Astrocyte of the spinal cord (primary cell): ENCODE results near the gene RPL14.
A peak's percentile ranks its signal among the peaks of the same experiment; 100 is the strongest.
"Not testable (repeated sequence)": the region's sequence is repeated elsewhere in the genome, so short reads cannot be mapped to it uniquely, and the experiment has no call there.

Experiments used
- DNase-seq: peaks from one replicate; pipeline ENCODE4 v3.0.0; 2011; ENCODE audit warnings: low read depth, low spot score
- H3K4me3 ChIP-seq: 2 replicates; pipeline ENCODE4 v1.5.1; 2011; ENCODE audit warnings: low read depth, mild to moderate bottlenecking, low read length, moderate library complexity
- in situ Hi-C: cut with HindIII; loops from 2 replicates; pipeline ENCODE4 v1.10.0; 2017; ENCODE audit warnings: low sequenced_read_pairs
- TF ChIP-seq, protein P1 (sequence below): IDR thresholded peaks from 2 replicates; pipeline ENCODE4 v1.5.1; 2012; ENCODE audit warnings: low read depth, mild to moderate bottlenecking, low read length, inconsistent platforms

The RPL14 gene

GRCh38 chr3:40452562-40452875 lies 4.6 kb upstream of the RPL14 start:
- DNase-seq: no peak
- peak overlapping the region; percentile 88 for H3K4me3 ChIP-seq
- in situ Hi-C loops: no loop called here
- TF ChIP-seq, protein P1, sequence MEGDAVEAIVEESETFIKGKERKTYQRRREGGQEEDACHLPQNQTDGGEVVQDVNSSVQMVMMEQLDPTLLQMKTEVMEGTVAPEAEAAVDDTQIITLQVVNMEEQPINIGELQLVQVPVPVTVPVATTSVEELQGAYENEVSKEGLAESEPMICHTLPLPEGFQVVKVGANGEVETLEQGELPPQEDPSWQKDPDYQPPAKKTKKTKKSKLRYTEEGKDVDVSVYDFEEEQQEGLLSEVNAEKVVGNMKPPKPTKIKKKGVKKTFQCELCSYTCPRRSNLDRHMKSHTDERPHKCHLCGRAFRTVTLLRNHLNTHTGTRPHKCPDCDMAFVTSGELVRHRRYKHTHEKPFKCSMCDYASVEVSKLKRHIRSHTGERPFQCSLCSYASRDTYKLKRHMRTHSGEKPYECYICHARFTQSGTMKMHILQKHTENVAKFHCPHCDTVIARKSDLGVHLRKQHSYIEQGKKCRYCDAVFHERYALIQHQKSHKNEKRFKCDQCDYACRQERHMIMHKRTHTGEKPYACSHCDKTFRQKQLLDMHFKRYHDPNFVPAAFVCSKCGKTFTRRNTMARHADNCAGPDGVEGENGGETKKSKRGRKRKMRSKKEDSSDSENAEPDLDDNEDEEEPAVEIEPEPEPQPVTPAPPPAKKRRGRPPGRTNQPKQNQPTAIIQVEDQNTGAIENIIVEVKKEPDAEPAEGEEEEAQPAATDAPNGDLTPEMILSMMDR: no peak

- peak; percentile 99 for DNase-seq
- in situ Hi-C loops: no loop called here
- TF ChIP-seq, protein P1: no peak
- peak overlapping the region; percentile 88 for H3K4me3 ChIP-seq
Observed at GRCh38 chr3:40452876-40453730, 4.0 kb upstream of the RPL14 start.

- no peak for DNase-seq
- H3K4me3 ChIP-seq: peak overlapping the region; percentile 88
- in situ Hi-C loops: no loop called here
- TF ChIP-seq, protein P1: no peak
Observed at GRCh38 chr3:40453933-40454332, 3.2 kb upstream of the RPL14 start.

- no peak overlapping the region for H3K4me3 ChIP-seq
- in situ Hi-C loops: no loop called here
- no peak for DNase-seq
- TF ChIP-seq, protein P1: no peak
Observed at GRCh38 chr3:40455328-40455727, 1.8 kb upstream of the RPL14 start.

- TF ChIP-seq, protein P1: no peak
- no peak for DNase-seq
- peak overlapping the region; percentile 99 for H3K4me3 ChIP-seq
- in situ Hi-C loops: no loop called here
Observed at GRCh38 chr3:40456279-40456939, 730 bp upstream of the RPL14 start.

GRCh38 chr3:40458473-40458872 lies 1.3 kb downstream of the RPL14 start:
- TF ChIP-seq, protein P1: no peak
- peak overlapping the region; percentile 99 for H3K4me3 ChIP-seq
- DNase-seq: no peak
- in situ Hi-C loops: no loop called here

DNA sequence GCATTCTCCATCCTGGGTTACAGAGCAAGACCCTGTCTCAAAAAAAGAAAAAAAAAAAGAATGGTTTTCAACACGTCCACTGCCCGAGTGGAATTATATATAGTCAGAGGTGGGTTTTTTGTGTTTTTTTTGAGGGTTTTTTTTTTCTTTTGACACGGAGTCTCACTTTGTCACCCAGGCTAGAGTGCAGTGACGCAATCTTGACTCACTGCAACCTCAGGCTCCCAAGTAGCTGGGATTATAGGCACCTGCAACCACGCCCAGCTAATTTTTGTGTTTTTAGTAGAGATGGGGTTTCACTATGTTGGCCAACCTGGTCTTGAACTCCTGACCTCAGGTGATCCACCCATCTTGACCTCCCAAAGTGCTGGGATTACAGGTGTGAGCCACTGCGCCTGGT lies 3.3 kb downstream of the RPL14 start:
- DNase-seq, in situ Hi-C loops, H3K4me3 ChIP-seq: not testable (repeated sequence)
